HG03469 (cell line): Measurements from ENCODE around the gene SORCS2.

ENCODE experiments used
- ATAC-seq: cut with Tn5 transposase; IDR thresholded peaks from one replicate; pipeline ENCODE4 v1.9.1; 2021; ENCODE audit warnings: mild to moderate bottlenecking, moderate library complexity, moderate number of reproducible peaks; ENCODE audit not compliant: unreplicated experiment

Gene SORCS2

GRCh38 chr4:7192252-7193029 lies at the start of gene SORCS2:
Gene SORCS2 (plus strand): TSS chr4:7192538.
- no peak for ATAC-seq

DNA sequence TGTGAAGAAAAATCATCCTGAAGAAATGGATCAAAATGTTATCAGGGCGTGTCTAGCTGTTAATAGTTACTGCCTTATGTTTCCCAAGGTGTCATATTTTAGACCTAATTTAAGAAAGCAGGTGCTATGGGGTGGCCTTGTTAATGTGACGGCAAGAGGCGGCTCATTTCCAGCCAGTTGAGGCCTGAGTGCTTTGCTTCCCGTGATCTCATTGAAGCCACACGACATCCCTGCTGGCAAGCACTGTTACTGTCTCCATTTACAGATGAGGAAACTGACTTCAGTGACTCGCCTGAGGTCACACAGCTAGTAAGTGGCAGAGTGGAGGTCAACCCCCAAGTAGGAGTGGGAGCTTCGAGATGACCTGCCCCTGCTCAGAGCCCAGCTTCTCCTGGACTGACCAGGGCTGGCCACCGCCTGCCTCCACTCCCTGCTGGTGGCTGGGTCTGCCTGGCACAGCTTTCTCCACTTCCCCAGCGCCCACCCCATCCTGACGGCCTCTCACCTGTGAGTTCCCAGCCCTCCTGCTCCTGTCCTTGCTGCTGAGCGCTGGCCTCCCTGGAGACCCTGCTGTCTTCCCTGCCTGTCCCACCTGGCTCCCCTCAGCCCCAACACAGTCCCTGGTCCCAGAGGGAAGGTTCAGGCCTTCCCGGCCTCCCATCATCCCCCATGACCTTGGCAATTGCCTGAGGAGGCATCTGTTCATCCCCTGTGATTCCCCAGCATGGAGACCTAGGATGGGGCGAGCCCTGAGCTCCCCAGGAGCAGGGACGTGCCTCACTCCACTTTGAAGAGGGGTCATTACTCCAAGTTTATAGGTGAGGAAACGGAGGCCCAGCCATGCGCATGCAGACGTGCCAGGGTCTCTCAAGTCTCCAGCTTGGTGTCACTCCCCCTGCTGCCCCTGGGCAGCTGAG lies 47.7 kb upstream of the SORCS2 start:
- ATAC-seq, result no peak

DNA sequence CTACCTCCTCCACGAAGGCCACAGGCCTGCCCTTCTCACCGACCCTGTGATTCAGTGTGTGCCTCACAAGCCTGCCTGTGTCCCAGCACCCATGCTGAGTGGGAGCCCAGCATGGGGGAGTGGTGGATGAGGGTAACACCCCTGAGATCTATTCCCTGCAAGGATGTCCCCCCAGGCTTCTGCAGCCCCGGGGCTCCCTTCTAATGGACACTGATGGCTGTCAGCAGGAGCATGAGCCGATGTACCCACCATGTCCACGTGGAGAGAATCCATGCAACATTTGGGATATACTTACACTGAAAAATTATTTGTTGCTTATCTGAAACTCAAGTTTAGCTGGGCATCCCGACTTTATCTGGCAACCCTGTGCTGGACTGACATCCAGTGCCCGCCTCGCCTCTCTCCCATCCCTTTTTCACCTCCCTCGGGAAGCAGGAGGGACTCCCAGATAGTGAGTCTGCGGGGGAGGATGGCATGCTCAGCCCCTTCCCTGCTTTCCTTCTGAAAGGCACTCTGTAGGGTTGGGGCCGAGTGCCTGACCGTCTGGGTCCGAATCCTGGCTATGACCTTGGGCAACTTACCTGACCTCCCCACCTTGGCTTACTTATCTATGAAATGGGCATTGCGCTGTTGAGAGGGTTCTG lies 46.9 kb upstream of the SORCS2 start:
- ATAC-seq, result no peak

DNA sequence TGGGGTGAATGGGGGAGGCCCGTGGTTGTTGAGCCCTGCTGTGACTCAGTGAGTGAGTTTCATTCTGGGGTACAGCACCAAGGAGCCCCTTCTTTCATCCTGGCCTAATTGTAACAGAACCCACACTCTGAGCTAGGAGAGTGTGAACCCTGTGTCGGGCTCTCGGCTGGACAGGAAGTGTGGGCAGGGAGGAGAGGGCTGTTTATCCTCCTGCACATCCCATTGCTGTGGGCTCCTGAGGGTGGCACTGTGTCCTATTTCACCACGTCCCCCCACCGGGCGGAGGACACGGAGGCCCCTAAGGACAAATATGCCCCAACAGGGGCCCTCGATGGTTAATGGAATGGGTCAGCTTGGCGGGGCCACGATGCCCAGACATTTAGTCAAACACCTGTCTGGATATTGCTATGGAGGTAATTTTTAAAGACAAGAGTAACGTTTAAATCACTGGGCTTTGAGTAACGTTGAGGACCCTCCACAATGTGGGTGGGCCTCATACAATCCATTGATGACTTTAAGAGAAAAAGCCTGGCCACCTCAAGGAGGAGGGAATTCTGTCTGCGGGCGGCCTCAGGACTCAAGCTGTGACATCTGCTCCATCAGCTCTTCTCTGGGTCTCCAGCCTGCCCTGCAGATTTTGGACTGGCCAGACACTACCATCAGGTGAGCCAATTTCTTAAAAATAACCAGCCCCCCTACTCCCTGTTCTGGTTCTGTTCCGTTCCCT lies 46.1 kb upstream of the SORCS2 start:
- no peak for ATAC-seq

DNA sequence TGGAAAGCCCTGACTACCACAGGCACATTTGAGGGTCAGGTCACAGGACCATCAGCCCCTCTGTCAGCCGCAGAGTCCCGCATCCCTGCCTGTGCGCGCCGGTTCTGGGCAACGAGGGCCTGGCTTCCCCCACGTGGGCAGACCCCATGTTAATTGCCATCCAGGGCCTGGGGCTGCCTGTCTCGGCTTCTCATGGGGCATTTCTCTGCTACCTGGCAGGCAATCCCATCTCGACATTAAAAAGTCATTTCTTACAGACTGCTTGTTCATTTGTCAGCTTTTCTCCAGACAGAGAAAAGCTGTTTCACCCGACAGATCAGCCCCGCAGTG lies 45.6 kb upstream of the SORCS2 start:
- ATAC-seq, result no peak

GRCh38 chr4:7147261-7147660 lies 45.1 kb upstream of the SORCS2 start:
- no peak for ATAC-seq

GRCh38 chr4:7147661-7148310 lies 44.6 kb upstream of the SORCS2 start:
- no peak for ATAC-seq

GRCh38 chr4:7148337-7148736 lies 44.0 kb upstream of the SORCS2 start:
- no peak for ATAC-seq

DNA sequence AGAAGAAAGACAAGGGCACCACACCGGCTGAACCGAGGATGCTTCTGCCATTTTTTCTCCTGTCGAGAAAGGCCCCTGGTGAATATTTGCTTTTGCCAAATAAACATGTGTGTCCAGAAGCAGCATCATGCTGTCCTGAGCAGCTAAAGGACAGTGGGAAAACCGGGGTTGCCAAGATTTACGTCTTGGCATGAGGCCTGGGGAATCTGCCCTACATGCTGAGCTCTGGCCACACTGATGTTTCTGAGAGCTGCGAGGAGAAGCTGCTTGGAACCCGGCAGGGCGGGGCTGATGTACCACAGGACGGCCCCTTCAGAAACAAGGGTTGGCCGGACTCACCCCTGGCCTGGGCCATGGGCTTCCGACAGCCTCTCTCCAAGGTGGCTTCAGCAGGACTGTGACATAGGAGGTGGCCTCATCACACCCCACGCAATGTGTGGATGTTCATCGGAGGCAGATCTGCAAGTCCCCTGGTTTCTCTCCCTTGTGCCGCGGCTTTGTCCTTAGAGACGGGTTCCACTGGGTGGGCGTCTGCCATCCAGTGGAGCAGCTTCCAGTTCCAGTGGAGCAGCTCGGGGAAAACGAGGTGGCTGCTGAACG lies 42.2 kb upstream of the SORCS2 start:
- ATAC-seq, result no peak

GRCh38 chr4:7151668-7152227 lies 40.6 kb upstream of the SORCS2 start:
- no peak for ATAC-seq

- no peak for ATAC-seq
Measured at GRCh38 chr4:7153711-7154110, 38.6 kb upstream of the SORCS2 start.

GRCh38 chr4:7154351-7154981 lies 37.9 kb upstream of the SORCS2 start:
- no peak for ATAC-seq

DNA sequence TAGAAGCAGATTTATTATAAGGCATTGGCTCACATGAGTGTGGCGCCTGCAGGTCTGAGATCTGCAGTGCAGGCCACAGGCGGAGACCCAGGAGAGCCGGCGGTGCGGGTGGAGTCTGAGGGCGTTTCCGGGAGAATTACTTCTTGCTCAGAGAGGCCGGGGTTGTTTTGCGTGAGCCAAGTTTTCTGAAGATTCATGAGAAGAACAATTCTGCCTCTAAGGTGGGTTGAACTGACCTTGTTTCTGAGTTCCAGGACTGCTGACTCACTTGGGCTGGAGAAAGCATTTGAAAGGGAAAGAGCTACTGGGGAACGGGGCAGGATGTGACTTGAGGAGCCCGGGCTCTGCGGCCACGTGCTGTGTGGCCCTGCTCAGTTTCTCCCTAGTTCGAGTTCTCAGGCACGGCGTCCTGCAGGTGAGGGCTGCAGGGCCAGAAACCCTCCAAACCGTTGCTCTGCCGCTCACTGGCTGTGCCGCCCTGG lies 36.7 kb upstream of the SORCS2 start:
- ATAC-seq, result no peak

DNA sequence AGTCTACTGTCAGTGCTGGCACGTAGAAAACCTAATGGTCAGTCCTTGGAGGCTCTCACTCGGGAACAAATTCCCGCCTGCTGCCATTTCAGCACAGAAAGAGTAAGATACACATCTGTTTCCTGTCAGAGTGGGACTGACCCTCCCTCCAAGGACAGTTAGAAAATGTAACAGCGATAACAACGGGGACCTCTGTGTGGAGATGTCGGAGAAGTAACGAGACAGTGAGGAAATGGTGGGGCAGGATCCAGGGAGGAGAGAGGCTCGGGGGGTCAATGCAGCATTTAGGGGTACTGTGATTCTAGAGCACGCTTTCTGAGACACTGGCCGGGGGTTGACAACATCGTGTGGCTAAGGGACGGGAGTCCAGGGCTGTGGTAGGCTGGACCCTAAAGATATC lies 36.0 kb upstream of the SORCS2 start:
- ATAC-seq, result no peak

DNA sequence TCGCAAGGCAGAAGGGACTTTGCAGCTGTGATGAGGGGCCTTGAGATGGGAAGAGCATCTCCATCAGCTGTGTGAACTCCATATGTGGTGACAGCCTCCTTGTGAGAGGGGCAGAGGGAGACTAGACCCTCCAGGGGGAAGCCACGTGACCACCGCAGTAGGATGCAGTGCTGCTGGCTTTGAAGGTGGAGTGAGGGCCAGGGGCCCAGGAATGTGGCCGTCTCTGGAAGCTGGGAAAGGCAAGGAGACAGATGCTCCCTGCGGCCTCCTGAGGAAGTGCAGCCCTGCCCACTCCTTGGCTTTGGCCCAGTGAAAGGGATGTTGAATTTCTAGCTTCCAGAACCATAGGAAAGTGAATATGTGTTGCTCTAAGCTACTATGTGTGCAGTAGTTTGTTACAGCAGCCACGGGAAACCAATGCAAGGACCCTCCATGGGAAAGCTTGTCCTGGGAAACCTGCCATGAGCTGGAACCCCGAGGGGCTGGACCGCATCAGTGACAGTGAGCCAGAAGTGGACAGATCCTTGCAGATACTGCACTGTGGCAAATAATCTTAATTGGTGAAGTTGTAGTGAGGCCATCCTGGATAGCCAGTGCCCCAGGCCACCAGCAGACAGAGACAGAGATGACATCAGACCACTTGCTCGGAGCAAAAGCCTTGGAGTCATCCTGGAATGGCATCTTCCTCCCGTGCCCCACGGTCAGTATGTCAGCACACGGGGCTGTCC lies 35.4 kb upstream of the SORCS2 start:
- no peak for ATAC-seq

DNA sequence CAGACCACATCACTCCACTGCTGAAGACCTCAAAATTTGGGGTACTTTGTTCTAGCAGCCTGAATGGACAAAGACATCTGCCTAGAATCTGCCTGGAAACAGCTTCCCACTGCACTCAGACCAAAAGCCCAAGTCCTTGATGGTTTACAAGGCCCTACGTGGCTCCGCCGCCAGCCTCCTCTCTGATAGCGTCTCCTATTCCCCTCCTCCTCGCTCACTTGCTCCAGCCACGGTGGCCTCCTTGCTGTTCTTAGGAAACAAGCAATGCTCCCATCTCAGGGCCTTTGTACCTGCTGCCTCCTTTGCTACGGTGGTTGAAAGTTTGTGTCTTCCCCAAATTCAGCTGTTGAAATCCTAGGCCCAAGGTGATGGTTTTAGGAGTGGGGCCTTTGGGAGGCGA lies 34.7 kb upstream of the SORCS2 start:
- no peak for ATAC-seq

- ATAC-seq, result no peak
Measured at GRCh38 chr4:7158081-7158750, 34.1 kb upstream of the SORCS2 start.

DNA sequence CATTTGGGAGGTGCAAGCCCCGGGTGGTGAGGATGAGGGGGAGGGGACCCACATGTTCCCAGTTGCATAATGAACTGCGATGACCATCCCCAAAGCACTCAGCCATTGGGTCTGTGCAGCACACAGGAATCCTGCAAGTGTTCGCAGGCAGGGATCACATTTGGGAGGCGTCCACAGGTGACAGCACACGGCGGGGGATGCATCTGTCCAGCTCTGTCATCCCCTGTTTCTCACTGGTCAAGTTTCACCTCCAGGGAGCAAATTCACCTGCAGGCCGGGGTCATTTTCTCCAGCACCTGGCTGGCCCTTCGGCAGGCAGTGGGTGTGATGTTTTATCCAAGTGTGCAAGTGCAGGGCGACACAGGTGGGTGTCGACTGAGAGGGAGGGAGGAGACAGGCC lies 33.3 kb upstream of the SORCS2 start:
- ATAC-seq, result no peak
